ENCODE measurements around the gene ARHGAP15.

Gene ARHGAP15

GRCh38 chr2:143280097-143280757, 151.0 kb downstream of the ARHGAP15 start:
- no peak for DNase-seq

DNA sequence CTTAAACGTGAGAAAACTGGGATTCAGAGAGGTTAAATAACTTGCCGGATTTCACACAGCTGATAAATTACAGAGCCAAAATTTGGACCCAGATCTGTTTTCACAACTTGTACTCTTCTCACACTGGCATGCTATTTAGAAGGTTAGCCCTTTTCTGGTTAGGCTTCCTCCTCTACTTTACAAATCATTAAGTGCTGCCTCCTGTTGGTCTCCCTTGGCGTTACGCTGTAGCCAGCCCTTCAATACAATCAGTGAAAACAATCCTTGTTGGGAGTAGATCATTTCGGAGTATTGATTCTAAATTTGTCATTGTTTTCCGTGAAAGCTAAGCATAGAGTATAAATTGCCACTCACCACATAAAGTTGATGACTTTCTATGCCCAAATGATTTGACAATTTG, 153.5 kb downstream of the ARHGAP15 start:
- DNase-seq: no peak

GRCh38 chr2:143284087-143284675, 155.0 kb downstream of the ARHGAP15 start:
- no peak for DNase-seq

- DNase-seq: no peak
These were observed 159.8 kb downstream of the ARHGAP15 start for GRCh38 chr2:143289025-143289424.

- no peak for DNase-seq
These were observed 161.0 kb downstream of the ARHGAP15 start for GRCh38 chr2:143290221-143290620.

DNA sequence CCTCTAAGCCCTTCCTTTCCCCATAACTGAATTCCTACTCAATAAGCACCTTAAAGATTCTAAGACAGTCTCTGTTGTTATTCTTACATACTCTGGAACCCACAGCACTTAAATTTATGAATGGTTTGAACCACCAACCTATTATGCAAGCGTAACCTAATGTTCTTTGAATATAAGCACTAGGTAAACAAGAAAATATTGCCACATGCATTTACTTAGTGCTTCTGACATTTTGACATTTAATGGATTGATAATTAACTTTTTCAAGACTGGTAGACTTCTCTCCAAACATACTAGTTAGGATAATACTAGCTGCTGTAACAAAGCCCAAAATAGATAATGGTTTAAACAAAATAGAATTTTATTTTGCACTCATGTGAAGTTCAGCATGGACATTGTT, 164.8 kb downstream of the ARHGAP15 start:
- DNase-seq: no peak

DNA sequence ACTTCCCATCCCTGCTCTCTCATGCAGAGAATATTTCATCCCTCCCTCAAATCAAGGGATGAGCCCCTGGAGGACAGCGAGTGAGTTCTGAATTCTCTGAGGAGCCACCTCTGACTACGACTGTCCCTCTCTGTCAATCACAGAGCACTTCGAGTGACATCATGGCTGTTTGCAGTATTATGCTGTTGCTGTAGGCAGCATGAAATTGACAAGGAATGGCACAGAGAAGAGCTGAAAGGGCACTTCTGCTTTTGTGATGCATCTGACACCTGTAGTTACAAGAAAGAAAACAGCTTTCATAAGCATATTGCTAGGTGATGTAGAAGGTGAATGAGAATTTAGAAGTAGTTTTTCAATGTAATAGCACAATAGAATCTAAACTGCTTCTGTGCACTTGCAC, 166.9 kb downstream of the ARHGAP15 start:
- no peak for DNase-seq

- DNase-seq: no peak
These were observed 168.0 kb downstream of the ARHGAP15 start for GRCh38 chr2:143297182-143297581.

DNA sequence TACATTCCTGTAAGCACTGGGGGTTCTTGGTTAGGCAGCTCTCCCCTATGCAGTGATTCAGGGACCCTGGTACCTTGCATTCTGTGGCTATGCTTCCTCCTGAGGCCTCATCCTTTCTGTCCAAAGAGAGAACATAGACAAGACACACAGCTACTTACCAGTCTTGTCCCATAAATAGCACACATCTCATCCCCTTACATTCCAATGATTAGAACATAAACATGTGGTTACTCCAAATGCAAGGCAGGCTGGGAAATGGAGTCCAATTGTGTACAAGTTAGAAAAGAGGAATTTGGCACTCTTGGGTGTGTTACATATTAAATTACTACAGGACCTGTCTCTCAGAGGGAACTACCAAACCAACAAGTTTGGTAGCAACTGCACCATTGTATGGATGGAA, 171.3 kb downstream of the ARHGAP15 start:
- no peak for DNase-seq

GRCh38 chr2:143311426-143311825, 182.2 kb downstream of the ARHGAP15 start:
- no peak for DNase-seq

- DNase-seq: no peak
These were observed 183.2 kb downstream of the ARHGAP15 start for GRCh38 chr2:143312441-143312840.

DNA sequence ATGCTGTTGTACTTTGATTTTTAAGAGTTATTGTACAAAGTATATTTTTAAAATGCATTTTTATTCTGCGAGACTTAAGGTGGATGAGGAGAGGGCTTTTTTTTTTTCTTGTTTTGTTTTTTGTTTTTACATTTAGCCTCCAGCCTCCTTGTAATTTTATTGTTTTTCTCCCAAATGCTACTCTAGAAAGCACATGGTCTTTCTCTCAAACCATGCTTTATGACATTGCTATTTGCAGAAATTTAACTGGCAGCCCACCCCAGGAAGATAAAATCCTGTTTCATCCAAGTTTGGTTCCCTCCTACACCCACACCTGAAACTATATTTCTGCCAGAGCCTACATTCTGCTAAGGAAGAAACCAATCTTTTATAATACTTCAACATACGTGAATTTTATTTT, 184.6 kb downstream of the ARHGAP15 start:
- no peak for DNase-seq

DNA sequence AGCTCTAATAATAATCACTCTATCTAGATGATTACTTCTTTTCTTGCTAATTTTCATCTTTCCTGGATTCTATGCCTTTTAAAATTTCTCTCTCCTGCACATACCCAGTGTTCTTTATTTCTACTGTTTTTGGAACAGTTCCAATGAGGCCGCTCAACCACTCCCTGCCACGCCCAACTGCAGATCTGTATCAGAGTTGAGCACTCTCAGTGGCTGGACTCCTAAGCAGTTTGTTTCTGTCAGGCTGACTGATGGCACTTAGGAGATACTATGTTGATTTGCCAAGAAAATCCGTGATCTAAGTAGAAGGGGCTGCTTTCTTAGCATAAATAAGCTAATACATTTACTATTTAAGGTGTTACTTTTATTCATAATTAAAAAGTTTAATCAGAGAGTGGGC, 192.8 kb downstream of the ARHGAP15 start:
- DNase-seq: no peak

- DNase-seq: no peak
These were observed 200.1 kb downstream of the ARHGAP15 start for GRCh38 chr2:143329288-143329687.

DNA sequence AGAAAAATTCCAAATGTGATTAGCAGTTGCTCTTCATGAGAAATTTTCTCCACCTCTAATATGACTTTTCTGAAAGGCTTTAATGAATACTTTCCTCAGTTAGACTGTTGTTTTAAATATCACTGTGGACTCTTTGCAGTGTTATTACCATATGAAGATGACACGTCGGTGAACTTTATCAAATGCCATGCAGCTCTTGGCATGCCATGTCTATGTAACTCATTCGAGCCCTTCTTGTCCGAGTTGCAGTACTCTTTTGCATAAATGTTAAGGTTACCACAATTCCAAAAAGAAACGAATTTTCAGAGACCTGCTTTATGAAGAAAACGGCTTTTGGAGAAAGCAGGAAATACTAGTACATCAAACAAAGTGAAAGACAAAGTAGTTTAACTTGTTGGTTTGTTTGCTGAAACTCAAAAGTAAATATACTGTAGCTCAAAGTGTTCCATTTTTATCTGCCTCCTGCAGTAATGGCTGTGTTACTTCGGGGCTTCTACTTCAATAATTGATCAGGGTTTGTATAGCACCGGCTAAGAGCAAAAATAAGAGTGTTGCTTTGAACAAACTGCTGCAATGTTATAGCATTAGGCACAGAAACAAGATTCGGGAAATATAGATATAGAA, 204.1 kb downstream of the ARHGAP15 start:
- no peak for DNase-seq

- DNase-seq: no peak
These were observed 204.6 kb downstream of the ARHGAP15 start for GRCh38 chr2:143333847-143334246.

DNA sequence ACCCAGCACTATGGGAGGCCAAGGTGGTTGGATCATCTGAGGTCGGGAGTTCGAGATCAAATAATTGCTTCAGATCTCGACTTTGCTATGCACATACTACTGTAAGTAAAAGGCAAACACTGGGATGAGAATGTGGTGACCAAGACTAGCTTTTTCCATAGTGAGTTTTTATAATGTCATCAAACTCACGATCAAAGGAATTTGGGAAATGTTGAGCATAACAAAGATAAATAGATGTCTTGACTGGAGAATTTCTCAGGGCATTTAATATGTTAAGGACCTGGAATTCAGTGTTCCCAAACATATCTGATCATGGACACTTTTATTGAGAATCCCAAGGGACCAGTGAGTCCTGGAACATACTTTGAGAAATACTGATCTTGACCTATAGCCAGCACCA, 205.6 kb downstream of the ARHGAP15 start:
- DNase-seq: no peak

GRCh38 chr2:143336719-143337210, 207.5 kb downstream of the ARHGAP15 start:
- no peak for DNase-seq

DNA sequence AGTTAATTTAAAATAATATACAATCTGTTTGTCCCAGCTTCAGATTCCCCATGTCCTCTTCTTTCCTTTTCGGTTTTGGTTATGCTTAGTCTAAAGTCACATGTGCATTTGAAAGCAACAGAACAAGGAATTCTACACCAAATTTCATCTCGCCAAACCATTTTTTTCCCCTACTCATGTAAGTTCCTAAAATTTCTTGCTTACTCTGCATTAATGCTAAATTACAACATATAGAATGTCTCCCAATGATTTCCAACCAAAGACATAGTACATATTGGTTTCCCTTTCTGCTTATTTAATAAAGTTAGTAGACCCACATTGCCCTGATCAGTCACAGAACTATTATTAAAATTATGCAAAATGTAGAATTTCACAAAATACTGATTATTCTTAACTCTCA, 212.3 kb downstream of the ARHGAP15 start:
- no peak for DNase-seq

- no peak for DNase-seq
These were observed 215.6 kb downstream of the ARHGAP15 start for GRCh38 chr2:143344780-143345179.

- no peak for DNase-seq
These were observed 216.9 kb downstream of the ARHGAP15 start for GRCh38 chr2:143345887-143346787.

DNA sequence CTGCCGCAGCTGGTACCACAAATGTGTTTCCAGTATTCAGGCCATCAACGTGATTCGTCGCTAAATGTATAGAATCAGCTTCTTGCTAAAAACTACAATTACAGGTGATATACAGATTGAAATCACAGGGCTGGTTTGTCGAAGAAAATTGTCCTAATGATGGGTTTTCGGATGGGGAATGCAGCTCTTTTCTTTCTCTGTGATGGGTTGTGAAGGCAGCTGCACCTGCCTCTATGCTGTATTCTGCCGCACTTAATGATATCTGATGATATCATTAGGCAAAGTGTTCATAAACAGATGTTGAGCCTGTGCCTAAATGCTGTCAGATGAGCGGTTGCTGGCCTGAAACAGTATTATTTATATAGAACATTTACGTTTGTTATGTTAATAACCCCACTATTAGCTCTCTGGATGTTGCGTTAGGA, 218.1 kb downstream of the ARHGAP15 start:
- no peak for DNase-seq

DNA sequence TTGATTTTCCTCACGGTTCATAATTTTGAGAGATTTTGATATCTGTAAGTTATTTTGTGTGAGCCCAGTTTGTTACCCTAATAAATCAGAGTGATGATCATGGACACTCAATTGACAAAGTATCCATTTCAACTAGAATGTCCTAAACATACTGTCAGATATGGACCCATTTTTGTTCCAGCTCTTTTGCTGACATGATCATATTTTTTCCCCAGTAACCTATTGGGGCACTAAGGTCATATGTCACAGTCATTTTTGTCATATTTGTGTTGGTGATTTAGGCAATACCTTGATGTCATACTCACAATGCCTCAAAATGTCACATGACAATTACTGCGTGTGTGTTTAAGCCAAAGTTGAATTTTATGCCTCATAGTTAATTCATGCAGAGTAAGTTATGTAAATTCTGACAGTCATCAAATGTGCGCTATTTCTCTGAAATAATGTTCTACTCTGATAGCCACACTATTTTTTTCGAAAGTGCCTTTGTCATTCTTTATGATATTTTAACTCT, 218.7 kb downstream of the ARHGAP15 start:
- DNase-seq: no peak
